ENCODE results near the gene MARCO. TPM values are rescaled to one million over a fixed set of nuclear protein-coding genes. Genes with fewer than 3 reads are reported as not detected.

The MARCO gene
- total RNA-seq, 1 donor from 2014 or later = not detected

DNA sequence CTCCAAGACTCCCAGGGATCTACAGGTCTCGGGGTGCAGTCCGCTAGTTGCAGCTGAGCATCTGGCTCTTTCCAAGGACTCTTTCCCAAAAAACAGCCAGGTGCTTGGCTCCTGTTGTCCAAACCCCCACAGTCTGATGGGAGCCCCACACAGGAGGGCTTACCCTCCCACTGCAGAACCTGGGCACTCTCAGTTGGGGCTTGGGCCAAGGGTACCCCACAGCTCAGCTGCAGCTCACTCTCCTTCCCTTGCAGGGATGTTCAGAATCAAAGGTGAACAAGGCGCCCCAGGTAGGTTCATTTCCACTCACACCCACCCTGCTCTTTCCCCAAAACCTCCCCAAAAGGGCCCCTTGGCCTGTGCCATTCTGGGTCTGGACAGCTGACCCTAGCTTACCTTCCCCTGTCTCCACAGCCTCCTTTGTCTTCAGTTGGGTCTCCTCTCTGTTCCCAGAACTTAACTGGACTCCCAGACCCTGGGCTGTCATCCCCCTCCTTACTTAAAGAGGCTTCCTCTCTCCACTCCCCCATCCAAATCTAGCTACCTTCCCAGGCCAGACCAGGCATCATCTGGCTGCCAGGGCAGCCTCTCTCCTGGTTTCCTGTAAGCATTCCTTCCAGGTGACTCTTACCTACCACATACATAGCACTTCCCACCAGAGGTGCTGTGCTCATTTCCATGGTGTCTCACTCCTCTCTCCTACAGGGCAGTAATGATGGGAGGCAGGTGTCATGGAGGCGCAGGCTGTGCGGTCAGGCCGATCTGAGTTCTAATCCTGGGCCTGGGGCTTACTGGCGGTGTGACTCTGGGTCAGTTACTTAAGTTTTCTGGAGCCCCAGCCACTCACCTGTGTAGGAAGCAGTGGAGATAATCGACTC is 29.5 kb downstream of the MARCO start:
- Mint-ChIP-seq H3K9me3 (no peaks in the 10 kb centered on the region), H3K36me3 (ENCODE audit: low read depth) (no peaks in the 10 kb centered on the region), H3K27ac (no peak overlapping the region), H3K27me3 (ENCODE audit: low read depth) (no peaks in the 10 kb centered on the region), H3K4me1 (ENCODE audit: low read depth) (no peaks in the 10 kb centered on the region), H3K4me3 (ENCODE audit: low read depth) (no peak overlapping the region)
- DNase-seq (ENCODE audit: low spot score) = no peak
- intact Hi-C loops (cut with micrococcal nuclease) = no loop called here

DNA sequence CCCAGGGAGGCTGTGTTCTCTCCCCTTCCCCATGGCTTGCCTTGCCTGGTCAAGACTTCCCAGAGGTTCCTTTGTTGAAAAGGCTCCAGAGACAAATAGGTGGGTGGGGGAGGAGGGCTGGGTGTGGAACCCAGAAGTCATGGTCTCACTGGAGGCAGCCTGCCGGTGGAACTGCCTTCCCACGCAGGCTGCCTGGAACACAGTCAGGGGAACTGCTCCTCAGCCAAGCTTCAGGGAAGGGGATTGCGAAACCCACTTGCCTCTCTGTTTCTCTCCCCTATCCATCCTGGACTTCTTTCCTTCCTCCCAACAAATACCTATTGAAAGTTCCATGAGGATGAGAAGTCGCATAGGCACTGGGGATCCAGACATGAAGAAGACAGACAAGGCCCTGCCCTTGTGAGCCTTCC is 31.6 kb downstream of the MARCO start:
- Mint-ChIP-seq H3K9me3 (no peaks in the 10 kb centered on the region), H3K27ac (no peak overlapping the region), H3K4me1 (ENCODE audit: low read depth) (no peaks in the 10 kb centered on the region), H3K36me3 (ENCODE audit: low read depth) (no peaks in the 10 kb centered on the region), H3K27me3 (ENCODE audit: low read depth) (no peaks in the 10 kb centered on the region), H3K4me3 (ENCODE audit: low read depth) (no peak overlapping the region)
- intact Hi-C loops (cut with micrococcal nuclease) = no loop called here
- DNase-seq (ENCODE audit: low spot score) = no peak

DNA sequence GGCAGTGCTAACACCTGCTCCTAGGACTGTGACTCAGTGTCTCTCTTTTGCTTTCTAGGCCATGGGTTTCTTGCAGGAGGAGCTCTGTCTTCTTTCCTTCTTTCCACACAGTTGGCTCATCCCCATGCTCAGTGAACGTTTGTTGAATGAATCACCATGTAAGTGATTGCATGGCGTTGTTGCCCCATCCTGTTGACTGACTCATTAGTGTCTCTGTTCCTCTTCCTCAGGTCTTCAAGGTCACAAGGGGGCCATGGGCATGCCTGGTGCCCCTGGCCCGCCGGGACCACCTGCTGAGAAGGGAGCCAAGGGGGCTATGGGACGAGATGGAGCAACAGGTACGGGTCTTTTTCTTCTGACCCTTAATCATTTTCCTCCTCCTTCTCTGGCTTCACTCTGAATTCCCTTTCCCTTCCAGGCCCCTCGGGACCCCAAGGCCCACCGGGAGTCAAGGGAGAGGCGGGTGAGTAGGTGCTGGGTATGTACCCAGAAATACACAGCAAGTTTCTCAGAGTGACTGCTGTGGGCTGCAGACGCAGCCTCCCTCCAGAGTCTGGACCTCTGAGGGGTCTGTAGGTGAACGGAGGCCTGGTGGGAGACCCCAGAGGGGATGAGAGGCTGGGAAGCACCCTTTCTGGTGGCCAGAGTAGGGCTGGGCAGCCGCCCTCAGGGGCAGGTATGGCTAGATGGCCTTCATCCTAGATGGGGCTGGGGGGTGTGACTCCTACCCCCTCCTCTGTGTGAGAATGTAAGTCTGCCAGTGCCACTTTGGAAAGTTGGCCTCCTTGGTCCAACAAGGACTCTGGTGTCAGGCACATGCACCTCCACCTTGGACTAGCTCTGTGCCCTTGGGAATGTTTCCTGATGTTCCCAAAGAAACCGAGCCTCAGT is 32.4 kb downstream of the MARCO start:
- H3K4me3 Mint-ChIP-seq (ENCODE audit: low read depth) = no peak overlapping the region
- intact Hi-C loops (cut with micrococcal nuclease) = no loop called here
- no peaks in the 10 kb centered on the region for H3K9me3 Mint-ChIP-seq
- DNase-seq (ENCODE audit: low spot score) = no peak
- no peaks in the 10 kb centered on the region for H3K4me1 Mint-ChIP-seq (ENCODE audit: low read depth)
- H3K27ac Mint-ChIP-seq = no peak overlapping the region
- no peaks in the 10 kb centered on the region for H3K27me3 Mint-ChIP-seq (ENCODE audit: low read depth)
- no peaks in the 10 kb centered on the region for H3K36me3 Mint-ChIP-seq (ENCODE audit: low read depth)

DNA sequence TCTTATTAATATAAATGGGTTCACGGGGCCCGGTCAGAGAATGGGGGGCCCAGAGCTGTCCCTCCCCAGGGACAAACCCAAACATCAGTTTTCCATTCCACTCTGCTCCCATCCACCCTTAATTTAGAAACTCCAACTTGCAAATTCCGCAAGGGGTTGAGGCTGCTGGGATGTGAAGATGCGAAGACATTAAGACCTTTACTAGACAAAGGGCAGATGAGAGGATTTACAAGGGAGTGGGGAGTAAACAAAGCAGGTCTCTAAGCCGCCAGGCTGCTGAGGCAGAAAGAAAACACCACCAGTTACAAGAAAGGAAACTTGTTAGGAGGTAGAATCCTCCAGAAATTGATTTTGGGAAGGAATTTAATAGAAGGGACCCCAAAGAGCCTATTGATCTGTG is 33.1 kb downstream of the MARCO start:
- no peaks in the 10 kb centered on the region for H3K27me3 Mint-ChIP-seq (ENCODE audit: low read depth)
- no peak overlapping the region for H3K27ac Mint-ChIP-seq
- H3K4me1 Mint-ChIP-seq (ENCODE audit: low read depth) = no peaks in the 10 kb centered on the region
- no peak overlapping the region for H3K4me3 Mint-ChIP-seq (ENCODE audit: low read depth)
- DNase-seq (ENCODE audit: low spot score) = no peak
- intact Hi-C loops (cut with micrococcal nuclease) = no loop called here
- no peaks in the 10 kb centered on the region for H3K36me3 Mint-ChIP-seq (ENCODE audit: low read depth)
- no peaks in the 10 kb centered on the region for H3K9me3 Mint-ChIP-seq

- no peaks in the 10 kb centered on the region for H3K9me3 Mint-ChIP-seq
- no peaks in the 10 kb centered on the region for H3K27me3 Mint-ChIP-seq (ENCODE audit: low read depth)
- intact Hi-C loops (cut with micrococcal nuclease) = no loop called here
- H3K4me3 Mint-ChIP-seq (ENCODE audit: low read depth) = no peak overlapping the region
- H3K27ac Mint-ChIP-seq = no peak overlapping the region
- H3K36me3 Mint-ChIP-seq (ENCODE audit: low read depth) = no peaks in the 10 kb centered on the region
- H3K4me1 Mint-ChIP-seq (ENCODE audit: low read depth) = no peaks in the 10 kb centered on the region
- no peak for DNase-seq (ENCODE audit: low spot score)
Observed at GRCh38 chr2:118978064-118978463, 36.1 kb downstream of the MARCO start.

GRCh38 chr2:118979152-118979861 is 37.3 kb downstream of the MARCO start:
- no peaks in the 10 kb centered on the region for H3K27me3 Mint-ChIP-seq (ENCODE audit: low read depth)
- H3K4me1 Mint-ChIP-seq (ENCODE audit: low read depth) = no peaks in the 10 kb centered on the region
- H3K4me3 Mint-ChIP-seq (ENCODE audit: low read depth) = no peak overlapping the region
- H3K36me3 Mint-ChIP-seq (ENCODE audit: low read depth) = no peaks in the 10 kb centered on the region
- DNase-seq (ENCODE audit: low spot score) = no peak
- intact Hi-C loops (cut with micrococcal nuclease) = no loop called here
- H3K9me3 Mint-ChIP-seq = no peaks in the 10 kb centered on the region
- no peak overlapping the region for H3K27ac Mint-ChIP-seq

GRCh38 chr2:118980022-118980421 is 38.0 kb downstream of the MARCO start:
- H3K9me3 Mint-ChIP-seq = no peaks in the 10 kb centered on the region
- H3K4me1 Mint-ChIP-seq (ENCODE audit: low read depth) = no peaks in the 10 kb centered on the region
- H3K27ac Mint-ChIP-seq = no peak overlapping the region
- no peaks in the 10 kb centered on the region for H3K36me3 Mint-ChIP-seq (ENCODE audit: low read depth)
- intact Hi-C loops (cut with micrococcal nuclease) = no loop called here
- no peaks in the 10 kb centered on the region for H3K27me3 Mint-ChIP-seq (ENCODE audit: low read depth)
- H3K4me3 Mint-ChIP-seq (ENCODE audit: low read depth) = no peak overlapping the region
- DNase-seq (ENCODE audit: low spot score) = no peak

DNA sequence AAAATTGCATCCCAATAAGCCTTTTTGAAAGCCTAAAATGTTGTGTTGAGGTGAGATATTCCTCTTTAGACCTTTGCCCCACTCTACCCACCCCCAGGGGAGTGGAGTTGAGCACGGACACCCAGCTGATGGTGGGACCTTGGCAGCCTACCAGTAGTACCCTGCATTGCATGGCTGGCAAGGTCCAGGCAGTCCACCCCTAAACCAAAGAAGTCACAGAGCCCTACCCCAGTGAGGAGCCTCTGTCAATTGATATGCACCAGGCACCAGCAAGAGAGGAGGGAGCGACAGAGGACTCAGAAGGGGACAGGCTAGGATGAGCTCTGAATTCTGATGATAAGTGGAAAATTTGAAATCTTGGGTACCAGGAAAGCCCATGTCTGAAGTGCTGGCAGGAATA is 38.6 kb downstream of the MARCO start:
- Mint-ChIP-seq H3K9me3 (no peaks in the 10 kb centered on the region), H3K27ac (no peak overlapping the region), H3K36me3 (ENCODE audit: low read depth) (no peaks in the 10 kb centered on the region), H3K27me3 (ENCODE audit: low read depth) (no peaks in the 10 kb centered on the region), H3K4me1 (ENCODE audit: low read depth) (no peaks in the 10 kb centered on the region), H3K4me3 (ENCODE audit: low read depth) (no peak overlapping the region)
- intact Hi-C loops (cut with micrococcal nuclease) = no loop called here
- no peak for DNase-seq (ENCODE audit: low spot score)

- Mint-ChIP-seq H3K36me3 (ENCODE audit: low read depth) (no peaks in the 10 kb centered on the region), H3K27ac (no peak overlapping the region), H3K4me1 (ENCODE audit: low read depth) (no peaks in the 10 kb centered on the region)
Observed at GRCh38 chr2:118981632-118982031, 39.6 kb downstream of the MARCO start.

DNA sequence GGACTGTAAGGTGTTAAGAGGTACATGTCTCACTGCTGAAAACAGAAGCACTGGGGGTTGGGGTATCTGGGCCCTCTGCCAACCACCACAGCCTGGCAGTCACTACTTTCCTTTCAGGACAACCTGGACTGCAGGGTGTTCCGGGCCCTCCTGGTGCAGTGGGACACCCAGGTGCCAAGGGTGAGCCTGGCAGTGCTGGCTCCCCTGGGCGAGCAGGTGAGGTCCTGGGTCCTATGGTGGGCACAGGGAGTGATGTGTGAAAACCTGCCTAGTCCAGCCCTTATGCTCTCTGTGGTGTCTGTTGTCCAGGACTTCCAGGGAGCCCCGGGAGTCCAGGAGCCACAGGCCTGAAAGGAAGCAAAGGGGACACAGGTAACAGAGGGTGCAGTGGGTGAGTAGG is 40.0 kb downstream of the MARCO start:
- intact Hi-C loops (cut with micrococcal nuclease) = no loop called here
- Mint-ChIP-seq H3K36me3 (ENCODE audit: low read depth) (no peaks in the 10 kb centered on the region), H3K4me1 (ENCODE audit: low read depth) (no peaks in the 10 kb centered on the region), H3K27me3 (ENCODE audit: low read depth) (no peaks in the 10 kb centered on the region), H3K9me3 (no peaks in the 10 kb centered on the region), H3K27ac (no peak overlapping the region), H3K4me3 (ENCODE audit: low read depth) (no peak overlapping the region)
- no peak for DNase-seq (ENCODE audit: low spot score)

More at GRCh38 chr2:118981632-118982031, 39.6 kb downstream of the MARCO start:
- Mint-ChIP-seq H3K9me3 (no peaks in the 10 kb centered on the region), H3K4me3 (ENCODE audit: low read depth) (no peak overlapping the region), H3K27me3 (ENCODE audit: low read depth) (no peaks in the 10 kb centered on the region)
- DNase-seq (ENCODE audit: low spot score) = no peak
- intact Hi-C loops (cut with micrococcal nuclease) = no loop called here

- no peak for DNase-seq (ENCODE audit: low spot score)
- no peaks in the 10 kb centered on the region for H3K27me3 Mint-ChIP-seq (ENCODE audit: low read depth)
- no peak overlapping the region for H3K27ac Mint-ChIP-seq
- no peaks in the 10 kb centered on the region for H3K4me1 Mint-ChIP-seq (ENCODE audit: low read depth)
- no peaks in the 10 kb centered on the region for H3K9me3 Mint-ChIP-seq
- H3K4me3 Mint-ChIP-seq (ENCODE audit: low read depth) = no peak overlapping the region
- intact Hi-C loops (cut with micrococcal nuclease) = no loop called here
- H3K36me3 Mint-ChIP-seq (ENCODE audit: low read depth) = no peaks in the 10 kb centered on the region
Observed at GRCh38 chr2:118983133-118983532, 41.1 kb downstream of the MARCO start.

DNA sequence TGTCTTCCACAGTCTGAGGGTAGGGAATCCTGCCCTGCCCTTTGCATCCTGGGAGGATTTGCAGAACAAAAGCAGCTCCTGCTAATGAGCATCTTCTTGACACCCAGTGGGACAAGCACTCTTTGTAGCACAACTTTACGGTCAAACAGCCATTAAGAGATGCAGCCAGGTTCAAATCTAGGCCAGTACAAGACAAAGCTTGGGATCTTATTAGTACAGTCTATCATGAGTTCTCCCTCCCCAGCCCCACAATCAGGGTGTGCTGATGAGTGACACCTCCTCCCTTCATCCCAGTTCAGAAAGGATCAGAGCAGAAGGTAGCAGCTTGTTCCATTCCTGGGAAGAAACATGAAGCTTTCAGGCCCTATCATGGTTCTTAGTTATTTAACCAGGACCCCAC is 41.9 kb downstream of the MARCO start:
- Mint-ChIP-seq H3K27ac (no peak overlapping the region), H3K36me3 (ENCODE audit: low read depth) (no peaks in the 10 kb centered on the region), H3K4me1 (ENCODE audit: low read depth) (no peaks in the 10 kb centered on the region), H3K9me3 (no peaks in the 10 kb centered on the region), H3K27me3 (ENCODE audit: low read depth) (no peaks in the 10 kb centered on the region), H3K4me3 (ENCODE audit: low read depth) (no peak overlapping the region)
- DNase-seq (ENCODE audit: low spot score) = no peak
- intact Hi-C loops (cut with micrococcal nuclease) = no loop called here
